D721Med (cell line): Measurements from ENCODE around the gene BCL6.
A peak's percentile ranks its signal among the peaks of the same experiment; 100 is the strongest.

Experiments
- DNase-seq: peaks from one replicate; pipeline ENCODE4 v3.0.0; 2011; ENCODE audit warnings: low spot score; ENCODE audit not compliant: insufficient read length
- FAIRE-seq: peaks from 2 replicates; lab custom pipeline; 2011; peaks lifted over from hg19 to GRCh38; lab: Jason Lieb, UNC
- TF ChIP-seq, protein P1 (sequence below): IDR thresholded peaks from 2 replicates; pipeline ENCODE4 v1.5.1; 2012; ENCODE audit warnings: mild to moderate bottlenecking, control low read depth; ENCODE audit not compliant: insufficient read depth; ENCODE audit errors: missing control alignments

BCL6 gene

DNA sequence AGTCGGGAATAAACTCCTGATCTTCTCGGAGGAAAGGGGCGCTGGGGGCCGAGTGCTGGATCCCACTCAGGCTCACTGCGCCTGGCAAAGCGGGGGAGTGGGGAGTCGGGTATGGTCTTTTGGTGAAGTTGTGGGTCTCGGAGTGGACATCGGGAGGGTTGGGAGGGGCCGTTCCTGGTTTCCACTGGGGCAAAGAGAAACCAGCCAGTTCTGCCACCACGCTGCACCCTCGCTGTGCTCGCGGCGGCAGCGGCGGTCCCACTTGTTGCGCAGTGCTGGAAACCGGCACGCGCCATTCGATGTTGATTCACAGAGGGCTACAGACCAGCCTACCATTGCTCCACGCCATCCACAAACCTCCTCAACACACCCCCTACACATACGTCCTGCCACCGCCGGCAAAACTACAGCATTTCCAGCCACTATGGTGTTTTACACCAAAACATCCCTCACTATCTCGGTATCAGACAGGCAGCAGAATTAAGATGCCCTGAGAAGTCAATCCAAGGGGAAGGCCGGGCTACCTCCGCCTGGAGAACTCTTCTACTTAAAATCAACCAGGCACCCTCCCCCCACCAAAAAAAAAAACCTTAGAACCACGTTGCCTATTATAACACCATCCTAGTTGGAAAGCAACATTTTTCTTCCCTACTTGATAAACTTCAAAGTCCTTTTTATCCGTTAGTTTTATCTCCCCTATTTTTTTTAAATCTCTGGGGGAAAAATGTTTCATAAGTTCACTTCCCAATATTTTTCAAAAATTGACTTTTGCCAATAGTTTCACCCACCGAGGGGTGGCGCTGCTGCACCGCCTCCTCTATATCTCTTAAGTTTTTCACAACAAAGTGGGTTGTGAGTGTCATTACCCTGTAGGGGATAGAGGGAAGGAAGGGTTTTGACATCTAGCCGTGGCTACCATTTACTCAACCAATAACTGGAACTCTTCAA, 3.6 kb downstream of the BCL6 start:
- DNase-seq (no peak), FAIRE-seq (no peak)
- TF ChIP-seq, protein P1, sequence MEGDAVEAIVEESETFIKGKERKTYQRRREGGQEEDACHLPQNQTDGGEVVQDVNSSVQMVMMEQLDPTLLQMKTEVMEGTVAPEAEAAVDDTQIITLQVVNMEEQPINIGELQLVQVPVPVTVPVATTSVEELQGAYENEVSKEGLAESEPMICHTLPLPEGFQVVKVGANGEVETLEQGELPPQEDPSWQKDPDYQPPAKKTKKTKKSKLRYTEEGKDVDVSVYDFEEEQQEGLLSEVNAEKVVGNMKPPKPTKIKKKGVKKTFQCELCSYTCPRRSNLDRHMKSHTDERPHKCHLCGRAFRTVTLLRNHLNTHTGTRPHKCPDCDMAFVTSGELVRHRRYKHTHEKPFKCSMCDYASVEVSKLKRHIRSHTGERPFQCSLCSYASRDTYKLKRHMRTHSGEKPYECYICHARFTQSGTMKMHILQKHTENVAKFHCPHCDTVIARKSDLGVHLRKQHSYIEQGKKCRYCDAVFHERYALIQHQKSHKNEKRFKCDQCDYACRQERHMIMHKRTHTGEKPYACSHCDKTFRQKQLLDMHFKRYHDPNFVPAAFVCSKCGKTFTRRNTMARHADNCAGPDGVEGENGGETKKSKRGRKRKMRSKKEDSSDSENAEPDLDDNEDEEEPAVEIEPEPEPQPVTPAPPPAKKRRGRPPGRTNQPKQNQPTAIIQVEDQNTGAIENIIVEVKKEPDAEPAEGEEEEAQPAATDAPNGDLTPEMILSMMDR: peak; percentile 91

DNA sequence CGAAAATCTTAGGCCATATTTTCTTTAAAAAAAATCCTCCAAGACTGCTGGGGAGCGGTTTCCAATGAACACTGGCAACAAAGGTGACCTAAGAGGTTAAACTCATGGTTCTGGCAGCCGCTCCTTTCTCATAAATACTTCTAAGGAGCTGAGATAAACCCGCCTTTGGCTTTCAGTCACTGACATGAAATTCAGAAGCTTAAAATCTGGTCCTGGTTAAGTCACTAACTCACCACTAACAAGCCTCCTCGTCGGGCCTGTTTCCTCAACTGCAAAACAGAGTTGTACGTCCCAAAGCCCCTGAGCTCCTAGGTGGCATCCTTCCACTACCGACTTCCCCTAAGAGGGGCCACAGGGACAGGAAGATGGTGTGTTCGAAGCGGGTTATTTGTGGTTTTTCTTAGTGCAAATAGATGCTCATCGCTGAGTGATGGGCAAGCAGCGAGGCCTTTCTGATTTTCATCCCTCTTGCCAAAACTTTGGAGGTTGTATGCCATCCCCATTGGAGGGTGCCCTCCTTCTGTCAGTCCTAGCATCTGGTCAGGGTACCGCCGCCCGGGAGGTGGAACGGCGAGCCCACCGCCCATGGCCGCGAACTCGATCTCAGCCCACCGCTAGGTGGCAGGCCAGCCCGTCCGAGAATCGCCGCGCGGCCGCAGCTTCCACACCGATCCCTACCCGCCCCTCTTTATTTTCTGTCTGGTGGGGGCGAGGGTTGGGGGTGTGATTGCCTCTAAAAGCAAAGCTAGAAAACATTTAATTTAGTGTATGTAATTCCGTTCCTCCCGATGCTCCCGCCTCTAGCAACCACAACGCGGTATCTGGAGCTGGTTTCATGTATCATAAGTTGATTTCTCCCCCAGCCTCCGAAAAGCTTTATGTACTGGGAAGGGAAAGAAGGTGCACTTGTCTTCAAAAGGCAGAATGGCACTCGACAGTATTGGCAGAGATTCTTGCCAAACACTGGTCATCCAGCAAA, 4.6 kb downstream of the BCL6 start:
- FAIRE-seq (no peak), DNase-seq (no peak)

DNA sequence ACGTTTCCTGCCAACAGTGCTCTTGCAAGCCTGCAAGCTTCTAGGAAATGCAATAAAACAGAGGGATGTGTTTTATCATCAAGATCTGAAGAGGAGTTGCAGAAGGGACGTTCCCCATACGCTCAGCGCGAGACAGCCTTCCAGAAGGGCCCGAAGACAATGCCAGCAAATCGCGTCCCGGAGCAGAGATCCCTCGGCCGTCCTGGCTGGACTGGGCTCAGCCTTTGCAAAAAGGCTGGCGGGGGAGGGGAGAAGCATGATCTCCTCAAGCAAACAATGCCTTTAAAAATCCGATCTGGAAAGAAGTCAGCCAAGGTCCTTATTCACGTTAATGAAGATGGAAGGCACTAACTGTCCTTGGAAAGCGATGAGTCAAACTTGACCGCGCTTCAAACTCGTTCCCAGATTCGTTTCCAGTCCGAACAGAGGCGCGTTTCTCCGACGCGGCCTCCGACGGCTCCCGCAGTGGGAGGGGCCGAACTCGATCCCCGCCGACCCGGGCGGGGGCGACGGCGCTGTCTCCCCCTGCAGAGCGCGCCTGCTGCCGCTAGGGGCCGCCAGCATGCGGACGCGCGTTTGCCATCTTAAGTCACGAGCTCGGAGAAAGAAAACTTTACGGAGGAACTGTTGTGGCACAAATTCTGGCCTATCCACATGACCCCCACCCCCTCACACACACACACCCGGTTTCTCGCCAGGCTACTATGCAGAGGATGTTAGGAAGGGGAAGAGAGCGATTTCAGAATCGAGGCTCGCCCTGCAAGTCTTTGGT, 5.5 kb downstream of the BCL6 start:
- FAIRE-seq: no peak
- TF ChIP-seq, protein P1: peak; percentile 72
- DNase-seq: no peak

More for the DNA sequence above, 4.6 kb downstream of the BCL6 start:
- TF ChIP-seq, protein P1: peak; percentile 74

DNA sequence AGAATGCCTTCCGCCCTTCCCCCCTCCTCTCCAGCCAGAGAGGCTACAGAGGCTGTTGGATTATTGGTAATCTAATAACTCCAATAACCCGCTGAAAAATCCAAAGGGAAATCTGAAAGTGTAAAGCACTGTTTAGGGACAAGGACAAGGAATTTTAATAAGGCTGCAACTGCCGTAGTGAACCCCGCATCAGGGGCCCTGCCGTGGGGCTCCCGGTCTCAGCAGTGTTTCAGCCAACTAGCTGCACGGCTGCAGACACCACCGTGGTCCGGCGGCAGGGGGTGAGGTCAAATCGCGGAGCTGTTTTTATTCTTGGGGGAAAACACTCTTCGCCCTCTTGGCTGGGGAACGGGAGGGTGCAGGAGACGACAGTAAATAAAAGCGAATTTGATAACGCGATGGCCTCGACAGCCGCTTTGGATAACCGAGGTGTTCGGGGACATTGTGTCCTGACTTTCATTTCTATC, 6.1 kb downstream of the BCL6 start:
- DNase-seq (no peak), FAIRE-seq (no peak)
- TF ChIP-seq, protein P1: no peak

DNA sequence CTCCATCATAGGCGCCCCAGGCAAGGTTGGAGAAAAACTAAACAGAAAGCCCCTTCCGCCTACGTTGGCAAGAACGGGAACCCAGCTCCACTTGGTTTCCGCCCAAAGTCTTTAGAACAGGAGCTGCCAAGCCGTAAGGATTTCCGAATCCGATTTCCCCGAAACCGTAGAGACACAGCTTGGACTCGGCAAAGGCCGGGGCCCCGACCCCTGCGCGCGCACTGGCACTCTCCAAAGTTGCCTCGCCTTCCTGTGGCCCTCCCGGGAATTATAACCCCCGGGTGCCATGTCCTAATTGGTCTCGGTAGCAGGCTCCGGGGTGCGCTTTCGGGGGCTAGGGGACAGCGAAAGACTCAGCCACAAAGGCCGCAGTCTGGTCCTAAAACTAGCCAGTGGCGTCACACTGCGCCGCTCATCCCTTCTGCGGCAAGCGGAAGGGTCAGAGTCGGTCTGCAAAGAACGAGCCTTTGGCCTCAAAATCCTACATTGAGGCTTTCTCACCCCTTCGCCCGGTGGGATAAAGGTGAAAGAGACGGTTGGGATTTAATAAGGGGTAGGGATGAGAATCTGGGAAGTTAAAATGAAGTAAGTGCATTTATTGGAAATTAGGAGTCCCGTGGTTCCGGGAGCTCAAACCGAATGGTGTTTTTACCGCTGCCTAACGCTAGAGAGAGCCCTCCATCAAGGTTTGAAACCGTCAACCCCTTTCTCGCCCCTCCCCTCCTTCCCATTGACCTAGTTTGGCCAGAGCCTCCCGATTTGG, 6.8 kb downstream of the BCL6 start:
- DNase-seq: peak; percentile 40
- TF ChIP-seq, protein P1: peak; percentile 90
- no peak for FAIRE-seq

DNA sequence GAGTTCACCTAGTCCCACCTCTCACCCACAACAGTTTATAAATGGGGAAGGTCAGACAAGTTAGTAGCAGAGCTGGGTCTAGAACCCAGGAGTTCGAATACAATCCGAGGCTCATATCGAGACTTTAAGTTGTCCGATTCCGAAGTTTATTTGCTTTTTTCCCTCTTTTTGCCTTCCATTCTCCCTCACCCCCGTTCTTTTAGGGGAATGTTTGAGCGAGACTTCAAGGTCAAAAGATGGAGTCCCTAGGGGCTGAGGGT, 7.3 kb downstream of the BCL6 start:
- TF ChIP-seq, protein P1: no peak
- FAIRE-seq: no peak
- no peak for DNase-seq
